GM19351 (cell line): Measurements from ENCODE around the gene SGMS1.

Experiments
- ATAC-seq: cut with Tn5 transposase; IDR thresholded peaks from one replicate; pipeline ENCODE4 v1.9.1; 2021; ENCODE audit warnings: mild to moderate bottlenecking, moderate library complexity; ENCODE audit not compliant: unreplicated experiment

SGMS1 gene

GRCh38 chr10:50613726-50614443, 9.9 kb downstream of the SGMS1 start:
- no peak for ATAC-seq

DNA sequence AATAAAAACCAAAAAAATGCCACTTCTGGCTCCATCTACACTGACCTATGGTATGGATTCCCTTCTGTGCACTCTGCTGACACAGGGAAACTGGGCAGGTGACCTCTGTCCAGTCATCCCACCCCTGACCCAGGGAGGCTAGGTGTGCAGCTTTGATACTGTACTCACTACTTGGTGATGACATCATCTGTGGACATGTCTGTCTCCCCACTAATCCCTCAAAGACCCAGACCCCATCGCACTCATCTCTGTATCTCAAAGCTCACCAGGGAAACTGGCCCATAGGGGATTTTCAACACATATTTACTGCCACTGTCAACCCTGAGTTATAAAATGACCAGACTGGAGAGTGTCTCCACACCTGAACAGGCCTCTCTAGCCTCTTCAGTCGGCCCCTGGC, 10.6 kb downstream of the SGMS1 start:
- ATAC-seq: no peak

- ATAC-seq: no peak
These were observed 13.4 kb downstream of the SGMS1 start for GRCh38 chr10:50610368-50610767.

DNA sequence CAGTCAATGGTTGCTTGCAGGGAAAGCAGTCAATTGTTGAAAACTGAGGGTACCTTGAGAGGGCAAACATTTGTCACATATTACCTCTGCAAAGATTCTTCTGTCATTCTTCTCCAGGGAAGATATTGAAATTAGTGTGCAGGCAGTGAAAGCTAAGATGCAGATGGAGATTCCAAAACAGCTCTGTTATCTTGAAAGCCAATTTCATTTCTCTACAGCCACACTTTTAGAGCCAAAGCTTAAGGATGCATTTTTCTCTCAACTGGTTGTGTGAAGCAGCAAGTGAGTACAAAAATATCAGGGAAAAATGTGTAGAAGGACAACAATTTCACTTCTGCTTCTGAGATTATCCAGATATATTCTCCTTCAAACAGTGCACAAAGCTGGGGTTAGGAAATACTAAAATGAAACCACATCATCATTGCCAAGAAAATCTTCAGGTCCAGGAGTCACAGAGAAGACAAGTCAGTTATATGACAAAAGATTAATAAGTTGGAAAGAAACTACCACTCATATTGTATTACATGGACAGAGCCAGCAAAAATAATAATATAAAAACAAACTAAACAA, 16.3 kb downstream of the SGMS1 start:
- ATAC-seq: no peak

- ATAC-seq: no peak
These were observed 17.8 kb downstream of the SGMS1 start for GRCh38 chr10:50605951-50606270.

GRCh38 chr10:50605269-50605950, 18.3 kb downstream of the SGMS1 start:
- ATAC-seq: peak; percentile 84

GRCh38 chr10:50604809-50605208, 18.9 kb downstream of the SGMS1 start:
- ATAC-seq: no peak

DNA sequence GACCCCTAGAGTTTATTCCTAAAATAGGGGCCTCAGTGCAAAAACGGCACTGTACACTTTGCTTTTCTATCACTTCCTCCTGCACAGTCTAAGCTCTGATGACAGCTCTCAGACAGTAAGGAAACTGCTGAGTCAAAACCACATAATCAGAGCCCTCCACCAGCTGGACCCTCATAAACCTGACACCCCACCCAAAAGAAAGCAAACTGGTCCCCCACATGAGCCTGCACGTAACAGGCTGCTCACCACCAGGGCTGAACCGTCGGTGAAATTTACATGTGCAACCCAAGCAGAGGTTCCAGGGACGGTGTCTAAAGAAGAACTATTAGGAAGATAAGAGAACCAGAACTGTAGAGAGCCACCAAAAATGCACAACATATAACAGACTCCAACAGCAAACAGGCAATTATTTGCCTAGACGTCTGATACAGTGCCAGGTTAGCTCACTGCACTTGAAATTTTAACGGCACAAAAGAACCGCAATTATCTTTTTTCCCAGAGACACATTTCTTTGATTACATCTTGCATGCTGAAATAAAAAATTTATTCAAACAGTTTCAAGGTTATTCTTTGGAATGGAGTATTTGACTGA, 19.6 kb downstream of the SGMS1 start:
- peak; percentile 78 for ATAC-seq

GRCh38 chr10:50603151-50603850, 20.5 kb downstream of the SGMS1 start:
- no peak for ATAC-seq

GRCh38 chr10:50601974-50602373, 21.8 kb downstream of the SGMS1 start:
- no peak for ATAC-seq

DNA sequence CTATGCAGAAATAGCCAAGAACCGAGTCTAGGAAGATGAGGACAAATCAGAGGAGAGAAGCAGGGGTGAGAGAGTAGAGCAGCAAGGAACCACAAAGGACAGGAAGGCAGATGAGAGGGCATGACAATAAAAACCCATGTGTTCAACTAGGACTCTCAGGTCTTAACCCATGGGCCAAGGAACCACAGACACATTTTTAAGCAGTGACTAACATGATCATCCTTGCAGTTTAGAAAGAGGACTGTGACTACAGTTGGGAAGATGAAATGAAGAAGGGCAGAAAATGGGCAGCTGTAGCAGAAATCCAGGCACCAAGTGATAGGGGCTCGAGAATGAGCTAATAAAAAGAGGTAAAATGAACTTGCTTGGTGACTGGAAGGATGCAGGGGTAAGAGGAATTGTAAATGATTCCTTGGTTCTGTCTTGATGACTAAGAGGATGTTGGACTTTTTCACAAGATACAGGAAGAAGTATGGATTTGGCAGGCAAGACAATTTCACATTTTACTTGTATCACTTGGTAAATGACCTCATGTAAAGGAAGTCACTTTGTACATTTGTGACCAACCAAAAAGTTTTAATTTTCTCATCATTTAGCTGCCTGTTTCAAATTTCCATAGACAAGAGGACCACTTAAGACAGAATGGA, 22.8 kb downstream of the SGMS1 start:
- ATAC-seq: no peak

- ATAC-seq: no peak
These were observed 23.5 kb downstream of the SGMS1 start for GRCh38 chr10:50600286-50600685.

GRCh38 chr10:50596897-50597296, 26.9 kb downstream of the SGMS1 start:
- no peak for ATAC-seq

GRCh38 chr10:50596456-50596855, 27.3 kb downstream of the SGMS1 start:
- ATAC-seq: no peak

GRCh38 chr10:50595785-50596184, 28.0 kb downstream of the SGMS1 start:
- no peak for ATAC-seq

DNA sequence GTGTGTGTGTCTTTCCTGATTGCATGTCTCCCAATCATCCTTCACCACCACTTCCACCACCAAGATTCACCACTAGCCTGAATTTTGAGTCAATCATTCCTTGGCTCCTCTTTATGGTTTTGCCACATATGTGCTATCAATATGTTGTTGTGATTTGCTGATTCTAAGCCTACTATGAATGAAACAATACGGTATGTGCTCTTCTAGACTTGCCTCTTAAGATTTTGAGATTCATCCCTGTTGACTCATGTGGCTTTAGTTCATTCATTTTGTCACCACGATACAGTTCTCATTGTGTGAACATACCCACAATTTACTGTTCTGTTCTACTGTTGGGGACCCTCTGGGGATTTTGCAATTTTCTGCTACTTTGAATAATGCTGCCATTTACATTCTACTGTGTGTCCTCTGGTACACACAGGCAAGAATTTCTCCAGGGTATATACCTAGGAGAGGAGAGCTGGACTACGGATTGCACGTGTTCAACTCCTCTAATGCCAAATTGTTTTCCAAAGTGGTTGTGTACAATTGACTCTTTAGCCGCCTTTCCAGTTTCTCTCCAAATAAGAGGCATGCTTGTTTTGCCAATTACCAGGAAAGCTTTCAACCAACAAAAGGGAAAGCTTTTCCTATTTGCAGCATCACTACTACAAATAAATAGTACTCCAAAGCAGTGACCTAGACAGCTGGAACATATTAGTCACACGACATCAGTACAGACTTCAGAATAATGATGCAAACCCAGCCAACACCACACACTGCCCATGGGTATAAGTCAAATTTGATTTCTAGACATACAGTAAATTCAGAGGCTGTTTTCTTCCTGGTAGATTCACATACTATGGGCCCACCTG, 30.0 kb downstream of the SGMS1 start:
- ATAC-seq: no peak

DNA sequence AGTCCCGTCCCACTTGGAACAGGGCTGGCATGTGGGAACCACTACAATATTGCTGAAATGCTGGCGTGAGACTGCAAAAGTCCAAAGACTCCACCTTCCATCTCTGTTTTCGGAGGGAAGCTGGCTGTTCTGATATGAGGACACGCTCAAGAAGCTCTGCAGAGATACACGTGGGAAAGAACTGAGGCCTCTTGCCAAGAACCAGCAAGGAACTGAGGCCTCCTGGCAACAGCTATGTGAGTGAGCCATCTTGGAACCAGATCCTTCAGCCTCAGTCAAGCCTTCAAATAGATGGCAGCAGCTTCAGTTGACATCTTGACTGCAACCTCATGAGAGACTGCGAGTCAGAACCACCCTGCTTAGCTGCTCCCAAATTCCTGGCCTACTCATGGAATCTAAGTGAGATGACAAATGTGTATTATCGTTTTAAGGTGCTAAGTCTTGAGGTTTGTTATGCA, 30.8 kb downstream of the SGMS1 start:
- no peak for ATAC-seq

DNA sequence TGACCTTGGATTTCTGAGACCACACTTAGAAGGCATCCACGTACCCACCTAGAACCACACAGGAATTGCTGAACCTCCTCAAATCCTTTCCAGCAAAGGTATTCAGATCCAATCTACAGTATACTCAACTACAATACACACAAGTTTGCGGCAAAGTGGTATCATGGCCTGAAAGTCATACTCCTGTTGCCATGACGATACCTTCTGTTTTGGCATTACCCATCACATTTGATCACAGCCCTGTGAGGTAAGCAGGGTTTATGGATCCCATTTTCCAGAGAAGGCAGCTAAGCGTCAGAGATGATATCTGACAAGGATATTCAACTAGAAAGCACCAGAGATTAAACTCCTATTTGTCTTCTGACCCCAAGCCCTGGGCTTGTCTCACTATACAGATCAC, 32.8 kb downstream of the SGMS1 start:
- ATAC-seq: no peak

DNA sequence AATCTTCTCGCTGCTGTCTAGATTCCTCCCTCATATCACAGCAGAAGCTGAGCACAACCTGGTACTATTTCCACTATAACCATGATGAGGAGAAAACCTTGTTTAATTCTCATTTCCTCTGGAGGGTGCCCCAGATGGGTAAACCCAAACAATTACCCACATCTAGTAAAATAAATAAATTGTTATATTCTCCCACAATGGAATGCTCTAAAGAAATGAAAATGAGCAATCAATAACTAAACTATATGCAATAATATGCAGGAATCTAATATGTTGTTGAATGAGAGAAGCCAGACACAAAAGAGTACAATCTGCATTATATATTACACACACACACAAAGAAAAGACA, 37.0 kb downstream of the SGMS1 start:
- ATAC-seq: no peak
